Measurements from ENCODE around the gene CPXM1. TPM values are rescaled to one million over a fixed set of nuclear protein-coding genes. Genes with fewer than 3 reads are reported as not detected.
"Not testable (repeated sequence)": the region's sequence is repeated elsewhere in the genome, so short reads cannot be mapped to it uniquely, and the experiment has no call there.

Gene CPXM1
- total and polyA plus RNA-seq, 8 donors = 8.1 to 93.7 (median 77.0) TPM

DNA sequence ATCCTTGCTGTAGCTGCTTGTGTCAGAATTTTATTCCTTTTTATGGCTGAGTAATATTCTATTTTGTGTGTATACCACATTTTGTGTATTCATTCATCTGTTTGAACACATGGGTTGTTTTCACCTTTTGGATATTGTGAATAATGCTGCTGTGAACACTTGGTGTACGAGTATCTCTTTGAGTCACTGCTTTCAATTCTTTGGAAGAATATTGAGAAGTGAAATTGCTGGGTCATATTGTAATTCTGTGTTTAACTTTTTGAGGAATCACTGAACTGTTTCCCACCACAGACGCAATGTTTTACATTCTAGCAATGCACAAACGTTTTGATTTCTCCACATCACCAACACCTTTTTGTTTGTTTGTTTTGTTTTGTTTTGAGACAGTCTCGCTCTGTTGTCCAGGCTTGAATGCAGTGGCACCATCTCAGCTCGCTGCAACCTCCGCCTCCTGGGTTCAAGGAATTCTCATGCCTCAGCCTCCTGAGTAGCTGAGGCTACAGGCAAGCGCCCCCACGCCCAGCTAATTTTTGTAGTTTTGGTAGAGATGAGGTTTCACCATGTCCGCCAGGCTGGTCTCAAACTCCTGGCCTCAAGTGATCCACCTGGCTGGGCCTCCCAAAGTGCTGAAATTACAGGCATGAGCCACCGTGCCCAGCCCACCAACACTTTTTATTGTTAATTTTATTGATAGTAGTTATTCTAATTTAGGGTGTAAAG lies 21.7 kb downstream of the CPXM1 start:
- ATAC-seq (no peak), DNase-seq (no peak)
- Histone ChIP-seq H3K27ac (no peak overlapping the region), H3K4me1 (no peaks in the 10 kb centered on the region), H3K36me3 (no peaks in the 10 kb centered on the region), H3K4me3 (no peak overlapping the region), H3K27me3 (peaks cover 3 to 11% of the 10 kb centered on the region in 2 donors), H3K9me3 (peaks cover 0 to 3% of the 10 kb centered on the region in 2 donors)
- TF ChIP-seq, protein P1, sequence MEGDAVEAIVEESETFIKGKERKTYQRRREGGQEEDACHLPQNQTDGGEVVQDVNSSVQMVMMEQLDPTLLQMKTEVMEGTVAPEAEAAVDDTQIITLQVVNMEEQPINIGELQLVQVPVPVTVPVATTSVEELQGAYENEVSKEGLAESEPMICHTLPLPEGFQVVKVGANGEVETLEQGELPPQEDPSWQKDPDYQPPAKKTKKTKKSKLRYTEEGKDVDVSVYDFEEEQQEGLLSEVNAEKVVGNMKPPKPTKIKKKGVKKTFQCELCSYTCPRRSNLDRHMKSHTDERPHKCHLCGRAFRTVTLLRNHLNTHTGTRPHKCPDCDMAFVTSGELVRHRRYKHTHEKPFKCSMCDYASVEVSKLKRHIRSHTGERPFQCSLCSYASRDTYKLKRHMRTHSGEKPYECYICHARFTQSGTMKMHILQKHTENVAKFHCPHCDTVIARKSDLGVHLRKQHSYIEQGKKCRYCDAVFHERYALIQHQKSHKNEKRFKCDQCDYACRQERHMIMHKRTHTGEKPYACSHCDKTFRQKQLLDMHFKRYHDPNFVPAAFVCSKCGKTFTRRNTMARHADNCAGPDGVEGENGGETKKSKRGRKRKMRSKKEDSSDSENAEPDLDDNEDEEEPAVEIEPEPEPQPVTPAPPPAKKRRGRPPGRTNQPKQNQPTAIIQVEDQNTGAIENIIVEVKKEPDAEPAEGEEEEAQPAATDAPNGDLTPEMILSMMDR (IDR thresholded peaks at IDR 0.05) = no peak
- intact Hi-C loops (cut with DNase I) = no loop called here

DNA sequence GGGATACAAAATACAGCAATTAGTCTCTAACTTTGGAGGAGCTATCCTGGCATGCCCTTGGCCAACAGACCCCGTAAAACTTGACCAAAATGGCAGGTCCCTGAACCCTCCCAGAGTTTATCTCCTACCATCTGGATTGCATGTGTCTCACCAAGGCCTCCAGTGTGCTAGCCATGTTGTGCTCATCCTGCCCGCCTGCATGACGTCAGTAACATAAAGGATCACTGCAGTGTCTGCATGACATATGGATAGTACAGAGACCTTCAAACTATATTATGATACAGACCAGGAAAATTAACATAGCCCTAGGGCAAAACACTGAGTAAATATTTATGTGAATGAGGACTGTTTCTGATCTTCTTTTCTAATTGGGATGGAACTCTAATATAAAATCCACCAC lies 25.3 kb downstream of the CPXM1 start:
- Histone ChIP-seq H3K36me3 (no peaks in the 10 kb centered on the region), H3K4me3 (no peak overlapping the region), H3K9me3 (peaks cover 0 to 3% of the 10 kb centered on the region in 2 donors), H3K4me1 (no peaks in the 10 kb centered on the region), H3K27ac (no peak overlapping the region), H3K27me3 (peaks cover 3 to 5% of the 10 kb centered on the region in 2 donors)
- TF ChIP-seq, protein P1 (IDR thresholded peaks at IDR 0.05) = no peak
- ATAC-seq (no peak), DNase-seq (no peak)
- intact Hi-C loops (cut with DNase I) = no loop called here

DNA sequence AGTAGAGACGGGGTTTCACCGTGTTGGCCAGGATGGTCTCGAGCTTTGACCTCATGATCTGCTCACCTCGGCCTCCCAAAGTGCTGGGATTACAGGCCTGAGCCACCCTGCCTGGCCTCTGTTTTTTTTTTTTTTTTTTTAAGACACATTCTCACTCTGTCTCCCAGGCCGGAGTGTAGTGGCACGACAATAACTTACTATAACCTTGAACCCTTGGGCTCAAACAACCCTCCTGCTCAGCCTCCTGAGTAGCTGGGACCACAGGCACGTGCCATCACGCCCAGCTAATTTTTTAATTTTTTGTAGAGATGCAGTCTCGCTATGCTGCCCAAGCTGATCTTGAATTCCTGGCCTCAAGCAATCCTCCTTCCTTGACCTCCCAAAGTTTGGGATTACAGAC lies 26.6 kb downstream of the CPXM1 start:
- H3K27ac ChIP-seq = no peak overlapping the region
- H3K4me3 ChIP-seq = no peak overlapping the region
- ATAC-seq = no peak
- peaks cover 0 to 16% of the 10 kb centered on the region in 2 donors for H3K27me3 ChIP-seq
- intact Hi-C loops (cut with DNase I) = no loop called here
- TF ChIP-seq, protein P1 (IDR thresholded peaks at IDR 0.05) = no peak
- no peaks in the 10 kb centered on the region for H3K4me1 ChIP-seq
- no peak for DNase-seq
- H3K36me3 ChIP-seq = no peaks in the 10 kb centered on the region
- H3K9me3 ChIP-seq = peaks cover 0 to 3% of the 10 kb centered on the region in 2 donors

DNA sequence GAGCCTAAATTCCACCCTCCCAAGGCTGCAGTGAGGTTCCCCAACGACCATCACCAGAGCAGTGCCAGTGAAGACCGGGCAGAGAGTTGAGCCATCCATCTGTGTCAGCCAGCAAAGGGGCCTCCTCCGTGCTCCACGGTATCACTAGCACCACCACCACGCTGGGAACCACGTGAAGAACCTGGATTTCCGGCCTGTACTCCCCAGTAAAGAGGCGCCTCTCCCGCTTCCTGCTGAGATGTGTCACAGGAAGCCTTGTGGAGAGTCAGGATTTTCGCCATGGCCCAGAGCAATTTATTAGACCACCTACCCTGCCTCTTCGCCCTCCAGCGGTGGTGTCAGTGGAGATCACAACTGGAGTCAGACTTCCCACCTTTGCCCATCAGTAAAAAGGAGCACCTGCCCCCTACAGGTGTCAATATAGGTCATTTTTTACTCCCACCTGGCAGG lies 28.8 kb downstream of the CPXM1 start:
- Histone ChIP-seq H3K36me3 (no peaks in the 10 kb centered on the region), H3K27ac (no peak overlapping the region), H3K4me3 (no peak overlapping the region), H3K4me1 (no peaks in the 10 kb centered on the region), H3K27me3 (peaks cover 0 to 26% of the 10 kb centered on the region in 2 donors), H3K9me3 (peaks cover 0 to 3% of the 10 kb centered on the region in 2 donors)
- DNase-seq (peak in 1 of 4 donors; percentile 32), ATAC-seq (no peak)
- intact Hi-C loops (cut with DNase I) = no loop called here
- TF ChIP-seq, protein P1 (IDR thresholded peaks at IDR 0.05) = no peak

DNA sequence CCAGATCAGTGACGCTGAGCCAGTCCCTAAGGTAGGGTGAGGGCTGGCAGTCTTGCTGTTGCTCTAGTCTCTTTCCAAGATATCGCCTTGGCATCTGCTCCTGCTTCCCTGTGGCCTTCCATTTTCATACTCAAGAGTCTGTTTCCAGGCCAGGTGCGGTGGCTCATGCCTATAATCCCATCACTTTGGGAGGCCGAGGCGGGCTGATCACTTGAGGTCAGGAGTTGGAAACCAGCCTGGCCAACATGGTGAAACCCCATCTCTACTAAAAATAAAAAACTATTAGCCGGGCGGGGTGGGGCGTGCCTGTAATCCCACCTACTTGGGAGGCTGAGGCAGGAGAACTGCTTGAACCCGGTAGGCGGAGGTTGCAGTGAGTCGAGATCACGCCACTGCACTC lies 30.3 kb downstream of the CPXM1 start:
- H3K9me3 ChIP-seq; H3K36me3 ChIP-seq; H3K4me1 ChIP-seq; DNase-seq; intact Hi-C loops (cut with DNase I); H3K27ac ChIP-seq; H3K4me3 ChIP-seq; ATAC-seq: not testable (repeated sequence)
- peaks cover 0 to 37% of the 10 kb centered on the region in 2 donors for H3K27me3 ChIP-seq

Measured in left lung (tissue), 10 donors.